Psoas muscle (tissue), 8 donors: ENCODE data around the gene ENKUR. TPM values are rescaled to one million over a fixed set of nuclear protein-coding genes. Genes with fewer than 3 reads are reported as not detected.
A peak's percentile ranks its signal among the peaks of the same experiment; 100 is the strongest.
"Not testable (repeated sequence)": the region's sequence is repeated elsewhere in the genome, so short reads cannot be mapped to it uniquely, and the experiment has no call there.

ENCODE experiments used
- ATAC-seq, 4 donors: fragments of 200-7000 bp; cut with Tn5 transposase; one replicate each; pipeline ENCODE4 v1.9.1; 2020; ENCODE audit warnings: moderate library complexity in 3 of 4, mild to moderate bottlenecking in 2 of 4
- DNase-seq, 2 donors: peaks; one replicate each; pipeline ENCODE4 v3.0.0-alpha.2; 2020
- H3K27ac ChIP-seq: fragments of 200-600 bp; one replicate; pipeline ENCODE4 v1.8.0; 2022
- H3K27me3 ChIP-seq, 3 donors: fragments of 200-600 bp in 1 of 3; one replicate each; pipeline versions ENCODE4 v1.6.1 to v1.8.0; 2013 to 2022; ENCODE audit warnings: low read length in 2 of 3, mild to moderate bottlenecking in 2 of 3, moderate library complexity in 1 of 3; ENCODE audit not compliant: insufficient read depth in 3 of 3
- H3K36me3 ChIP-seq, 2 donors: fragments of 200-600 bp in 1 of 2; one replicate each; pipeline versions ENCODE4 v1.6.1 to v1.8.0; 2013 to 2022; ENCODE audit warnings: low read depth in 1 of 2, mild to moderate bottlenecking in 1 of 2, moderate library complexity in 1 of 2; ENCODE audit not compliant: insufficient read depth in 1 of 2
- H3K4me1 ChIP-seq: fragments of 200-600 bp; one replicate; pipeline ENCODE4 v1.8.0; 2022
- H3K4me3 ChIP-seq: fragments of 200-600 bp; one replicate; pipeline ENCODE4 v1.8.0; 2022; ENCODE audit warnings: mild to moderate bottlenecking
- H3K9me3 ChIP-seq: fragments of 200-600 bp; one replicate; pipeline ENCODE4 v1.8.0; 2022
- CTCF ChIP-seq: fragments of 200-600 bp; IDR thresholded peaks from one replicate; pipeline ENCODE4 v1.8.0; 2022; ENCODE audit warnings: antibody characterized with exemption
- WGBS, 3 donors: extraction: QIAGEN DNeasy Blood & Tissue Kit; methylation state at CpG; one replicate each; pipeline versions ENCODE4 v1.1.6 to v1.1.7; 2013; 5-methylcytosine and 5-hydroxymethylcytosine counted together
- intact Hi-C, 2 donors: fragments of 100-400 bp; cut with DNase I; formaldehyde crosslinking; loops; one replicate each; pipeline versions ENCODE4 v1.11.0 to v1.14.2; 2022
- polyA plus RNA-seq, 3 donors: library from polyadenylated mRNA; stranded (reverse); fragments of 200-250 nt; gene quantifications; one replicate each; pipeline ENCODE4 v1.2.3, GENCODE V29; 2013
- total RNA-seq, 4 donors: library from RNA; stranded (reverse); fragmentation: NEBNext Ultra II Directional in 2 of 4; extraction: Animal tissue kit (Norgen Biotek cat#: 25700) in 2 of 4; gene quantifications; one replicate each; pipeline versions ENCODE4 v1.2.1 to v1.2.4, GENCODE V29; 2021 to 2023
- donor health status: healthy with polysubstance abuse.
- donor health status: DM: no; HTN: no; CAD: no; lungs with moderate emphysema.
- donor health status: Bipolar disorder and iron deficiency.
- donor health status: healthy.
- donor health status: DM: yes; HTN: yes; CAD: no.
- donor health status: DM: no; HTN: no; CAD: no.
- donor health status: DM: no; HTN: no; CAD: no.
- donor health status: DM: yes; HTN: yes; CAD: no.

The ENKUR gene
- total and polyA plus RNA-seq, 7 donors = 0.03 to 0.05 TPM; not detected in 5

GRCh38 chr10:24958091-24958720 is 57.8 kb downstream of the ENKUR start:
- no peak for TF ChIP-seq CTCF
- no peaks in the 10 kb centered on the region for H3K9me3 ChIP-seq
- peaks cover 8% of the 10 kb centered on the region for H3K4me1 ChIP-seq
- no peak for DNase-seq
- H3K36me3 ChIP-seq = no peaks in the 10 kb centered on the region
- no peaks in the 10 kb centered on the region for H3K27me3 ChIP-seq
- WGBS, 3 donors = 32 to 42% (median 36%) methylated on average over 4 of the region's 4 CpGs
- intact Hi-C loops = loop anchor here in 1 of 2 donors (5.0 kb wide), 1 partner anchor 236 kb away; the partner anchor contains the start of gene ARHGAP21
- peak overlapping the region; percentile 1 for H3K4me3 ChIP-seq
- H3K27ac ChIP-seq = peak overlapping the region; percentile 72
- ATAC-seq = peak; percentile 65 to 91 (median 79)

- H3K4me1 ChIP-seq, ATAC-seq, H3K4me3 ChIP-seq, H3K27me3 ChIP-seq, DNase-seq, H3K9me3 ChIP-seq, H3K36me3 ChIP-seq: not testable (repeated sequence)
- 54 to 65% (median 59%) methylated on average over 6 of the region's 6 CpGs for WGBS, 3 donors
- peak overlapping the region; percentile 58 for H3K27ac ChIP-seq
- intact Hi-C loops = loop anchor here in 1 of 2 donors (5.0 kb wide), 1 partner anchor 235 kb away; the partner anchor contains the start of gene ARHGAP21
Measured at GRCh38 chr10:24957624-24958051, 58.3 kb downstream of the ENKUR start.

GRCh38 chr10:24953675-24954074 is 62.3 kb downstream of the ENKUR start:
- DNase-seq (peak in 1 of 2 donors; percentile 54), ATAC-seq (no peak)
- H3K27ac ChIP-seq = peak overlapping the region; percentile 10
- H3K4me3 ChIP-seq = no peak overlapping the region
- TF ChIP-seq CTCF = no peak
- H3K4me1 ChIP-seq = peaks cover 9% of the 10 kb centered on the region
- H3K27me3 ChIP-seq = peaks cover 0 to 2% (median 0%) of the 10 kb centered on the region in 3 donors
- WGBS, 3 donors = 45 to 64% (median 49%) methylated on average over 11 of the region's 11 CpGs
- intact Hi-C loops = no loop called here
- no peaks in the 10 kb centered on the region for H3K9me3 ChIP-seq
- no peaks in the 10 kb centered on the region for H3K36me3 ChIP-seq

GRCh38 chr10:24952707-24953645 is 63.0 kb downstream of the ENKUR start:
- 6 to 8% (median 8%) methylated on average over 37 to 52 of the region's 53 CpGs for WGBS, 3 donors
- H3K36me3 ChIP-seq = no peaks in the 10 kb centered on the region
- intact Hi-C loops = no loop called here
- H3K9me3 ChIP-seq = no peaks in the 10 kb centered on the region
- peaks cover 9% of the 10 kb centered on the region for H3K4me1 ChIP-seq
- H3K4me3 ChIP-seq = peak overlapping the region; percentile 70
- peaks cover 0 to 2% (median 0%) of the 10 kb centered on the region in 3 donors for H3K27me3 ChIP-seq
- peak; percentile 34 for TF ChIP-seq CTCF
- peak; percentile 32 to 71 (median 58) for ATAC-seq
- peak overlapping the region; percentile 58 for H3K27ac ChIP-seq
- DNase-seq = peak; percentile 49 to 63
